Ishikawa (cell line): ENCODE measurements around the gene ARHGEF10L.

Experiments used
- CEBPB ChIP-seq: IDR thresholded peaks from 2 replicates; pipeline ENCODE4 v1.6.1; 2012
- CREB1 ChIP-seq: IDR thresholded peaks from 2 replicates; pipeline ENCODE4 v1.6.1; 2012; ENCODE audit warnings: low read depth
- EGR1 ChIP-seq: IDR thresholded peaks from 2 replicates; pipeline ENCODE4 v1.6.1; 2012
- EP300 ChIP-seq: IDR thresholded peaks from 2 replicates; pipeline ENCODE4 v1.6.1; 2012; ENCODE audit warnings: borderline replicate concordance
- FOXM1 ChIP-seq: IDR thresholded peaks from 2 replicates; pipeline ENCODE4 v1.6.1; 2012; ENCODE audit warnings: low read depth, borderline replicate concordance
- MAX ChIP-seq: IDR thresholded peaks from 2 replicates; pipeline ENCODE4 v1.6.1; 2012
- NFIC ChIP-seq: IDR thresholded peaks from 2 replicates; pipeline ENCODE4 v1.6.1; 2012
- RAD21 ChIP-seq: IDR thresholded peaks from 2 replicates; pipeline ENCODE4 v1.6.1; 2012; ENCODE audit warnings: low read depth
- REST ChIP-seq: IDR thresholded peaks from 2 replicates; pipeline ENCODE4 v1.6.1; 2012; ENCODE audit warnings: low read depth, mild to moderate bottlenecking
- TAF1 ChIP-seq: IDR thresholded peaks from 2 replicates; pipeline ENCODE4 v1.6.1; 2012; ENCODE audit warnings: low read depth, mild to moderate bottlenecking
- TCF12 ChIP-seq: IDR thresholded peaks from 2 replicates; pipeline ENCODE4 v1.6.1; 2012; ENCODE audit warnings: low read depth
- TEAD4 ChIP-seq: IDR thresholded peaks from 2 replicates; pipeline ENCODE4 v1.6.1; 2012
- USF1 ChIP-seq: IDR thresholded peaks from 2 replicates; pipeline ENCODE4 v1.6.1; 2012
- YY1 ChIP-seq: IDR thresholded peaks from 2 replicates; pipeline ENCODE4 v1.6.1; 2012; ENCODE audit warnings: low read depth
- ZBTB7A ChIP-seq: IDR thresholded peaks from 2 replicates; pipeline ENCODE4 v1.6.1; 2012; ENCODE audit warnings: low read depth

ARHGEF10L gene

GRCh38 chr1:17680308-17680707 lies 140.8 kb downstream of the ARHGEF10L start:
- TF ChIP-seq CEBPB (no peak), CREB1 (no peak), MAX (no peak), EP300 (no peak), ZBTB7A (no peak), REST (no peak), EGR1 (no peak), TAF1 (no peak), USF1 (no peak), TCF12 (no peak), NFIC (no peak), RAD21 (no peak), FOXM1 (no peak), TEAD4 (no peak), YY1 (no peak)

GRCh38 chr1:17682400-17682799 lies 142.9 kb downstream of the ARHGEF10L start:
- no peak for TF ChIP-seq USF1
- TF ChIP-seq CEBPB: no peak
- no peak for TF ChIP-seq EP300
- no peak for TF ChIP-seq ZBTB7A
- TF ChIP-seq NFIC: no peak
- no peak for TF ChIP-seq YY1
- TF ChIP-seq TCF12: no peak

GRCh38 chr1:17683598-17683997 lies 144.1 kb downstream of the ARHGEF10L start:
- no peak for TF ChIP-seq EP300
- TF ChIP-seq FOXM1: no peak
- TF ChIP-seq TEAD4: no peak
- no peak for TF ChIP-seq EGR1
- TF ChIP-seq ZBTB7A: no peak
- TF ChIP-seq USF1: no peak
- no peak for TF ChIP-seq YY1
- no peak for TF ChIP-seq CEBPB

- TF ChIP-seq NFIC (no peak), ZBTB7A (no peak), USF1 (no peak), TEAD4 (no peak), EGR1 (no peak), CEBPB (no peak), REST (no peak), TCF12 (no peak), CREB1 (no peak), FOXM1 (no peak), EP300 (no peak), MAX (no peak), YY1 (no peak), TAF1 (no peak), RAD21 (no peak)
These were observed 145.3 kb downstream of the ARHGEF10L start for GRCh38 chr1:17684810-17685209.

- no peak for TF ChIP-seq CEBPB
- TF ChIP-seq TEAD4: no peak
- TF ChIP-seq FOXM1: no peak
- no peak for TF ChIP-seq YY1
- TF ChIP-seq MAX: no peak
- TF ChIP-seq ZBTB7A: no peak
- TF ChIP-seq REST: no peak
- TF ChIP-seq TAF1: no peak
- TF ChIP-seq NFIC: no peak
- no peak for TF ChIP-seq RAD21
- TF ChIP-seq TCF12: no peak
- no peak for TF ChIP-seq CREB1
- TF ChIP-seq EP300: no peak
- no peak for TF ChIP-seq USF1
- TF ChIP-seq EGR1: no peak
These were observed 146.8 kb downstream of the ARHGEF10L start for GRCh38 chr1:17686258-17686657.
